GM20000 (cell line): Measurements from ENCODE around the gene POLR2F.

Experiments
- DNase-seq: peaks from one replicate; pipeline ENCODE4 v3.0.0; 2012; ENCODE audit warnings: low spot score
- TF ChIP-seq, protein P1 (sequence below): IDR thresholded peaks from 2 replicates; pipeline ENCODE4 v1.5.1; 2012; ENCODE audit warnings: mild to moderate bottlenecking, control low read depth; ENCODE audit errors: extremely low read depth, missing control alignments

POLR2F gene

DNA sequence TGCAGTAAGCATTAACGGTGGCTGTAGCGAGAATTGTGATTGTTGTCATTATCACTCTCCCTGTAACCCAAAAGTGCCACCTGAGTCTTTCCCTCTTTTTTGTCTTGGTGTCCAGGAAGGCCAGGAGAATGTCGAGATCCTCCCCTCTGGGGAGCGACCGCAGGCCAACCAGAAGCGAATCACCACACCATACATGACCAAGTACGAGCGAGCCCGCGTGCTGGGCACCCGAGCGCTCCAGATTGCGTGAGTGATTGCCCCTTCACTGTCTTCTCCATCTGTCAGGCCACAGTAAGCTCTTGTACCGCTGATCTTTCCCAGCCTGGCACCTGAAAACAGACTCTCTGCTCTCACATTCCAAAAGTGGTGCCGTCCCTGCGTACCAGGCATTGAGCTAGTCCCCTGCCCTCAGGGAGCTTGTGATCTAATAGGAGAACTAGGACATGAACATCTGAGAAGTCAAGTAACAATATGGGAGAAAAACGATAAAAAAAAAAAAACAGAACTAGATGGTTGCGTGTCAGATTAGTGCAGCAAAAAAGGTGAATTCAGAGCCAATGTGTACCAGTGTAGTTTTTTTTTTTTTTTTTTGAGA is 5.8 kb downstream of the POLR2F start:
- no peak for DNase-seq
- TF ChIP-seq, protein P1, sequence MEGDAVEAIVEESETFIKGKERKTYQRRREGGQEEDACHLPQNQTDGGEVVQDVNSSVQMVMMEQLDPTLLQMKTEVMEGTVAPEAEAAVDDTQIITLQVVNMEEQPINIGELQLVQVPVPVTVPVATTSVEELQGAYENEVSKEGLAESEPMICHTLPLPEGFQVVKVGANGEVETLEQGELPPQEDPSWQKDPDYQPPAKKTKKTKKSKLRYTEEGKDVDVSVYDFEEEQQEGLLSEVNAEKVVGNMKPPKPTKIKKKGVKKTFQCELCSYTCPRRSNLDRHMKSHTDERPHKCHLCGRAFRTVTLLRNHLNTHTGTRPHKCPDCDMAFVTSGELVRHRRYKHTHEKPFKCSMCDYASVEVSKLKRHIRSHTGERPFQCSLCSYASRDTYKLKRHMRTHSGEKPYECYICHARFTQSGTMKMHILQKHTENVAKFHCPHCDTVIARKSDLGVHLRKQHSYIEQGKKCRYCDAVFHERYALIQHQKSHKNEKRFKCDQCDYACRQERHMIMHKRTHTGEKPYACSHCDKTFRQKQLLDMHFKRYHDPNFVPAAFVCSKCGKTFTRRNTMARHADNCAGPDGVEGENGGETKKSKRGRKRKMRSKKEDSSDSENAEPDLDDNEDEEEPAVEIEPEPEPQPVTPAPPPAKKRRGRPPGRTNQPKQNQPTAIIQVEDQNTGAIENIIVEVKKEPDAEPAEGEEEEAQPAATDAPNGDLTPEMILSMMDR, result no peak

DNA sequence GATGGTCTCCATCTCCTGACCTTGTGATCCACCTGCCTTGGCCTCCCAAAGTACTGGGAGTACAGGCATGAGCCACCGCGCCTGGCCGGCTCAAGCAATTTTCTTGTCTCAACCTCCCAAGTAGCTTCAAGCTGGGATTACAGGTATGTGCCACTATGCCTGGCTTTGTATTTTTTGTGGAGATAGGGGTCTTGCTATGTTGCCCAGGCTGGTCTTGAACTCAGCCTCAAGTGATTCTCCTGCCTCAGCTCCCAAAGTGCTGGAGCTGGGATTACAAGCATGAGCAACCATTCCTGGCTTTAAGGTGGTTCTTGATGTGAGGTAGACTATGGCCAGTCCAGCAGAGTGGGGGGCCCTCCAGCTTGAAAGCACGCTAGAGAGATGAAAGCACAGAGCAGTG is 7.6 kb downstream of the POLR2F start:
- TF ChIP-seq, protein P1, result no peak
- DNase-seq, result no peak

DNA sequence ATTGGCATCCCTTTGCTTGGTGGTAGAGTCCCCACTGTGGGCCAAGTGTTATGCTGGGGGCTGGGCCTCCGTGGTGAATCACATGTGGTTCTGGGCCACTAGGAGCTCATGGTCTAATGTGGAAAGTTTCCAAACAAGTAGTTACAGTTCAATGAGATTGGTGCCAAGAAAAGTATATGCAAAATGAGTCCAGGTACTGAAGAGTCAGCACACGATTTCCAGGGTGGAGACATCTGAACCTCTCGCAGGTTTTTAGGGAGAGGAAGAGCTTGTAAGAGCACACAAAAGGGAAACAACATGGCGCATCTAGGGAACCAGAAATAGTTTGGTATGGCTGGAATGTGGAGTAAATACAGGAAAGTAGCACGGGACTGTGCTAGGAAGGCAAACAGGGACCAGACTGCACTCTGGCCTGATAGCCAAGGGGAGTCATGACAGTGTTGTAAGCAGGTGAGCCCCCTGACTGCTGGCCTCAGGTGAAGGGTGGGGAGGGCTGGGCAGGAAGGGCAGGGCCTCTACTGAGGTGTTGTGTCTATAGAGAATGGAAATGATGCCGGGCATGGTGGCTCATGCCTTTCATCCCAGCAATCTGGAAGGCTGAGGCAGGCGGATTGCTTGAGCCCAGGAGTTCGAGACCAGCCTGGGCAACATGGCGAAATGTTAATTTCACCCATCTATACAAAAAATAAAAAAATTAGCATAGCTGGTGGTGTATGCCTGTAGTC is 12.6 kb downstream of the POLR2F start:
- DNase-seq, result no peak
- TF ChIP-seq, protein P1, result no peak

DNA sequence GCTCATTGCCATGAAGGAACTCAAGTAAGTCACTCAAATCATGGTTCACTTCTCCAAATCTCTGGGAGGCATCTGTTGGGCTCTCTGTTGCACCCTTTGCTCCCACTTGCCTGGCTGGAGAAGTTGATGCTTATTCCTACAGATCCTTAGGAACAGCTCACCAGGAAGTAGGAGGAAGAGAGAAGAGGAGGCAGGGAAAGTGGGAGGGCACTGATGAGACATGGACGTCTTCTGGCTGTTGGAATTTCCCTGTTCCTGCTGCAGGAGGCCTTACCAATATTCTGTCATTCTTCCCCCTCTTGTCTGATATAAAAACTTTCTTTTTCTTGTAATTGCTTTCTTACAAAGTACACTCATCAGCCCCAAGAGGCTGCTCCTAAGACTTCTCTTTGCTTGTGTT is 13.6 kb downstream of the POLR2F start:
- TF ChIP-seq, protein P1, result no peak
- DNase-seq, result no peak

DNA sequence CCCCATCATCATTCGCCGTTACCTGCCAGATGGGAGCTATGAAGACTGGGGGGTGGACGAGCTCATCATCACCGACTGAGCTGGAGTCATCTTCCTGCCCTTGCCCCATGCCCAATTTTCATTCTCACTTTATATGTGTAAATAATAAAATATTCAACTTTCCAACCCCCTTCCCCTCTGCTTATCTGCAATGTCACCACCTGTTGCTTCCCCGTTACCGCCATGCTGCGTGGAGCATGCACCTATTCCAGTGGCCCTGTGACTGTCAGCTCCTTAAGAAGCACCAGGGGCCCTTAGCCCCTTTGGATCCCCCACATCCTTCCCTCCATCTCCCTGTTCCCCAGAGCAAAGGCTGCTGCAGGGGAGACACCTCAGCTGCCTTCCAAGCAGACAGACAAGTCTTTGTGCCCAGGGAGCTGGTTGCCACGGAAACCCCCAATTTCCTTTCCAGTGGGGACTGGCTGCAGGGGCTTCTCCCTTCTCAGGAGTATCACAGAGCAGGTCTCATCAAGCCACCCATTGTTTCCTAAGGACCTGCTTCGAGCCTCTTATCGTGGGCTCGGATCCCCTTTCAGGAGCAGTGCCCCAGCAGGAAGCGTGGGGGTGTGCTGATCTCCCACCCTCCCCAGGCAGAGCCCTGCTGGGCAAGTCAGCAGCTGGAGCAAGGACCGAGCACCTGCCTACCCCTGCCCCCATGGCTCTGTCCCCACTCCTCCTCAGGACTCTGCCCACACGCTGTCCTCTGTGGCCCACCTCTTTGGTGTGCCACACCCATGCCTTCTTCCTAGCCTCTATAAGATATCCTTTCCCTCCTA is 14.3 kb downstream of the POLR2F start:
- TF ChIP-seq, protein P1, result no peak
- no peak for DNase-seq

DNA sequence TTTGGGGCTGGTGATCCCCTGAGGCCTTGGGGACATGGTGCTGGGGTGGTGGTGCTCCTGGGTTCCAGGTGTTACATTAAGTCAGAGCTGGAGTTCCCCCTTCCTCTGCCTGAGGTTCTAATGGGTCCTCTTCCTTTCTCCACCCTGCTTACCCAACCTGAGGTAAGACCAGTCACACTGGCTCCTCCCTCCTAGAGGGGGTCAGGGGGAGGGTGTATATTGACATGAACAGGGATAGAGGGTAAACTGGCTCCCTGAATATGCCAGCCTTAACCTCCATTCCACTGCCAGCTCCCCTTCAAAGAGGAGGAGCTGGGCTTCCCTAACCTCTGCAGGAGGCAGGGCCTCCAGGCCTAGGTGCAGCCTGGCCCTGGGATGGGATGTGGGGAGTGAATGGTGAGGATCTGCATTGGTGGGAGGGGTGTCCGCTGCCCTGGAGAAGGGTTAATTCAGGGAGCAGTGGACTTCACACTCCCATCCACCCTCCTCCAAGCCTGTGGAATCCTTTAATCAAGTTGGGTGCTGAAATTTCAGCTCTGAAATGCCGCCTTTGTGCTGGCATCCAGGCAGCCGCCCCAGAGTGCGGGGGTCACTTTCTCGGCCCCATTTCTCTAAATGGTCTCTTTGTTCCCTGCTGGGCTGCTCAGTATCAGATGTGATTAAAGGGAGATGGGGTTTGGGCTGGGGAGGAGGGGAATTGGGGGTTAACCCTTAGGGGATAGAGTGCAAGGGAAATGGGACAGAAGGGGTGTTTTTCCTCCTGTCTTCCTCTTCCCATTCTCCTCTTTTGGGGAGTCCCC is 15.2 kb downstream of the POLR2F start:
- no peak for DNase-seq
- TF ChIP-seq, protein P1, result no peak

DNA sequence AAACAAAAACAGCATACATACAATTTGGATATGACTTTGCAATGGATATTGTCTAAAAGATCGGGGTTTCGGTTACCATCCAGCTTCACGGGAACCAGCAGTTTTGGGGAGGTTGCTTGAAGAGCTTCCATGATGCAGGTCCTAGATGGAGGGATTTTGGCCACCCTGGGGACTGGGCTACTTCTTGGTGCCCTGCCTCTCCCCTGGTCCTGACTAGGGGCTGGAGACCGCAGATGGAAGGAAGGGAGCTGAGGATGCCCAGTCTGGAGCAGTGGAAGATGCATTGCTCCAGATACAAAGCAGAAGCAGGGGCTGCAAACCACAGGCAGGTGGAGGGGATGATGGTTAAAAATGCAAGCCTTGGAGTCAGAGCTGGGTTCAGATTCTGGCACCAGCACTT is 17.4 kb downstream of the POLR2F start:
- TF ChIP-seq, protein P1, result no peak
- no peak for DNase-seq
